Fibroblast of skin of scalp (primary cell): Measurements from ENCODE around the gene GNAZ.

Experiments
- DNase-seq: peaks from one replicate; pipeline ENCODE4 v3.0.0-alpha.2; 2013

GNAZ gene

DNA sequence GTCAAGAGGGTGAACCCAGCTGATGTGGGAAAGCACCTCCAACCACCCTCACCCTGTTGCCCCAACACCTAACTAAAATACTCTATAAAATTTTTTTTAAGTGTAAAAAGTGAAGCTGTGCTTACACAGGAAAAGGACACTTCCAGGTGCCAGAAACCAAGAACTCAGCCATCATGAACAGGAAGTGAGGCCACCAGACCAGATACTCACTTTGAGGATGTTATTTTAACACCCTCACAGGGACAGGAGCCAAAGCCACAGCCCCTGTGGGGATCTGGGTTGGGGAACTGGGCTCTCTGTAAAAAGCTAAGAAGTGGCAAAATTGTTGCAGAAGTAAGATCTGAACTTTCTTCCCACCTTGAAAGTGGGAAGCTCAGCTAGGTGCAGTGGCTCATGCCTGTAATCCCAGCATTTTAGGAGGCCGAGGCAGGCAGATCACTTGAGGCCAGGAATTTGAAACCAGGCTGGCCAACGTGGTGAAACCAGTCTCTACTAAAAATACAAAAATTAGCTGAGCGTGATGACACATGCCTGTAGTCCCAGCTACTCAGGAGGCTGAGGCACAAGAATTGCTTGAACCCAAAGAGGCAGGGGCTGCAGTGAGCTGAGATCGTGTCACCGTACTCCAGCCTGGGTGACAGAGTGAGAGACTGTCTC lies 67.7 kb downstream of the GNAZ start:
- DNase-seq = peak; percentile 34

DNA sequence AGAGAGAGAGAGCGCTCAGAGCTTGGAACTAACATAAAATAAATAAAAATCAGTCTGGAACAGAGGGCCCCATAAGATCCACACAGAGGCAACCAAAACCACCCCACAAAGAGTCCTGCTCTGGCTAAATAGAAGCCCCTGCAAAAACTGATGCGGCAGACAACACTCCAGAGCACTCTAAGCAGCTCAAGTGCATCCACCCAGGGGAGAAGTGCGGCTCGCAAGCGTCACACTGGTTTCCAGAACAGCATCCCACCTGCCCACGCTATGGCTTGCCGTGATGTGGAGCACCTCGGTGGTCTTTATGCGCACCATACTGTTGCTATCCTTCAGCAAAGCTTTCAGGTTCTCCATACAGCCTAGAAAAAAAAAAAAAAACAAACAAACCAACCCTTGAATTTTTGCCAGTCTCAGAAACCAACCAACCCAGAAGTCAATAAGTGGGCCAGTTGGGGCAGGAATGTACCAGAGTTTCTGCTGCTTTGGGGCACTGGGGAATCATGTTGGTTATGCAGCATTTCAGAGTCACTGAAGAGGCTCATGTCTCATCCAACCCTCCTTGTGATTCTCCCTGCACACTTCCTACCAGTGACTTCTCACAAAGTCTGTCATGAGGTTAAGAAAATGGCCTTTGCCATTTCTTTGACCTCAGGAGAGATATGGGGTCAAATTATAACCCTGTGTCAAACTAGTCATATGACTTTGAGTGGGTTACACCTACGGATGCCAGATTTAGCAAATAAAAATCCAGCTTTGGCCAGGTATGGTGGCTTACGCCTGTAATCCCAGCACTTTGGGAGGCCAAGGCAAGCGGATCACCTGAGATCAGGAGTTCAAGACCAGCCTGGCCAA lies 68.5 kb downstream of the GNAZ start:
- no peak for DNase-seq

DNA sequence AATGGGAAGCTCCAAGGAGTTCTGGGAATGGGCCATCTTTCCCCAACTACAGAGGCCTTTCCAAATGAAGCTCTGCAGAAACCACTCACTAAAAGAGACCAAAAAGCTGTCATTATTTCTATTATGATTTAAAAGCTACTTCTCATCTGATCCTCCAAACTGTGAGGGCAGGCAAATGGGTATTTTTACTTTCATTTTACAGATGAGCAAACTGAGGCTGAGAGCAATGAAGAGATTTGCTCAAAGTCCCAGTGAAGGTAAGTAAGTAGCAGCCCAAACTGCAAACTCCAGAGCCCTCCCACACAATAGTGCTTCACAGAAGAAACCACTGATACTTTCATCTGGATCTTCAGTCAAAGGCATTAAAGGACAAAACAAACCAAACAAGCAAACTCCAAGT lies 70.1 kb downstream of the GNAZ start:
- DNase-seq = no peak

DNA sequence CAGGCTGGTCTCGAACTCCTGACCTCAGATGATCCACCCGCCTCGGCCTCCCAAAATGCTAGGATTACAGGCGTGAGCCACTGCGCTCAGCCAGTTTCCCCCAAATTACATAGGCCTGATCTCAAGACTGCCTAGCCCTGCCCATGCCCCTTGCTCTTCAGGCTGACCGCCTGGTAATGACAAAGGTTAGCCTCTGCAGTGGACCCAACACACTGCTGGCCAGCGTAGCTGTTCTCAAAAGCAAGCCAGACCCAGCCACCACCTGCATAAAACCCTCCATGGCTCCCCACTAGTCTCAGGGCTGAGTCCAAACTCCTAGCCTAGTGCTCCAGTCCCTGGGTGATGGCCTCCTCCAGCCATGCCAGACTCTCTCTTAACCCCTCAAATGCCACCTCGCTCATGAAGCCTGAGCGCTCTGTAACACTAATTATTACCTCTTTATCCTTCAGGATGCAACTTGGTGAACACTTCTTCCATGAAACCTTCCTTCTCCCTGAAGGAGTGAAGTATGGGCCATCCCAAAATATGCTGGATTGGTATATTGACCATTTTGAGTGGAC lies 72.3 kb downstream of the GNAZ start:
- no peak for DNase-seq

GRCh38 chr22:23143119-23143518 lies 72.8 kb downstream of the GNAZ start:
- DNase-seq = no peak

- DNase-seq = no peak
These were observed 74.1 kb downstream of the GNAZ start for GRCh38 chr22:23144432-23144831.

GRCh38 chr22:23144932-23145877 lies 74.9 kb downstream of the GNAZ start, which contains the start of gene RAB36:
Gene RAB36 (plus strand): TSS chr22:23145477. CDS start chr22:23146617, 1,140 bp downstream.
- DNase-seq = peak; percentile 96

GRCh38 chr22:23145878-23146470 lies 75.7 kb downstream of the GNAZ start:
- DNase-seq = no peak

DNA sequence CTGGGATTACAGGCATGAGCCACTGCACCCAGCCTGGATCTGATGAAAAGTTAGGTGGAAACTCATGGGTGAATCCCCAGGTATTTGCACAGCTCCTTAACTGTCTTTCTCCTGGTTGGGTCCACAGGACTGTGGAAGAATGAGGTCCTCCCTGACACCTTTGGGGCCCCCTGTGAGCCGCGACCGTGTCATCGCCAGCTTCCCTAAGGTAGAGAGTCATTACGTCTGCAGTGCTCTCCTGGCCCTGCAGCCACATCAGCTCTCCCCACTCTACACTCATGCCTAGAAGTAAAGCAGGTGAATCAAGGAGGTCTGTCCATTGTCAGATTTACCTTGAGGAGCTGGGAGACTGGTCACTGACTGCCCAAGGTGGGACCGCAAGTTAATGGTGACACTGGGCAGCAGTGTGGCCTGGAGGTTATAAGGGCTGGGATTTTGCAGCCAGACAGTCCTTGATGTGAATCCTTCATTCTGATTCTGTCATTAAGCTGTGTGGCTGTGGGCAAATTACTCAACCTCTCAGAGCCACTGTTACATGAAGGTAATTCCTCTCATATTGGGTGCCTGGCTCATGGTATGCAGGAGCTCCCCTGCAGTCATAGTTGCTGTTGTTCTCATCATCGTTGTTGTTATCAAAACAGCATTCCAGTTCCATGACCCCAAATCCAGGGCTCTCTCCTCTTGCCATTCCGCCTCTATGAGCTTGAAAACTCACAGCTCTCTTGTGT lies 76.3 kb downstream of the GNAZ start:
- DNase-seq = no peak

- peak; percentile 9 for DNase-seq
These were observed 77.5 kb downstream of the GNAZ start for GRCh38 chr22:23147617-23148387.

- no peak for DNase-seq
These were observed 79.5 kb downstream of the GNAZ start for GRCh38 chr22:23149743-23150238.

DNA sequence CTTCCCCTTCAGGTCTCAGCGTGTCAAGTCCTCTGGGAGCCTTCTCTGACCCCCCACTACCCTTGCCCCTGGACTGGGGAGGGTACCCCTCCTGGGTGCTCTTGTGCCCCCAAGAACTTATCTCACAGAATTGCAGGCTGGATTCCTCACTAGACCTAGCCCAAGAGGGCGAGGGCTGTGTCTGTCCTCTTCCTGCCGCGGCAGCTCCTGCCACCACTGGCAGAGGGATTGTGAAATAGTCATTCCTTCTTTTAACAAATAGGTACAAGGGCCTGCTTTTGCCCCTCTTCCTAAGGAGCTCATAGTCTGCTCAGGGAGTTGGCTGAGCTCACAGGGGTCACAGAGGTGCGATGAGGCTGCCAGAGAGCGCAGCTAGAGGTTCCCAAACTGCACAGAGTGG lies 80.4 kb downstream of the GNAZ start:
- no peak for DNase-seq

- peak; percentile 21 for DNase-seq
These were observed 81.5 kb downstream of the GNAZ start for GRCh38 chr22:23151827-23152226.

GRCh38 chr22:23152238-23153114 lies 82.2 kb downstream of the GNAZ start:
- no peak for DNase-seq

GRCh38 chr22:23153994-23154393 lies 83.7 kb downstream of the GNAZ start:
- no peak for DNase-seq

DNA sequence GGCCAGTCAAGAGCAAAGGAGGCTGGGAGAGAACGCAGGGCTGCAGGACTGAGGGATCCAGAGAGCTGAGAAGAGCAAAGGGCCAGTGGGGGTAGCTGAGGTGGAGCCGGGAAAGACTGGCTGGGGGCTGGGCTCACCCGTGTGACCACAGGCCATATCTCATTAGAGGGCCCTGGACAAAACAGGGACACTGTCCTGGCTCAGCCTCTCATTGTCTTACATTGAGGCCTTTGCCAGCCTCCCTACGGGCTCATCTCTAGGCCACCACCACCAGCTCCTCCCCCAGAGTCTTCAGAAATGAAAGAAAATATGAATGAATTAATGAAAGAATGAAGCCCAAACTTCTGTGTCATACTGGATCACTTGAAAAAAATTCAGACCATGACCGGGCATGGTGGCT lies 84.1 kb downstream of the GNAZ start:
- no peak for DNase-seq

DNA sequence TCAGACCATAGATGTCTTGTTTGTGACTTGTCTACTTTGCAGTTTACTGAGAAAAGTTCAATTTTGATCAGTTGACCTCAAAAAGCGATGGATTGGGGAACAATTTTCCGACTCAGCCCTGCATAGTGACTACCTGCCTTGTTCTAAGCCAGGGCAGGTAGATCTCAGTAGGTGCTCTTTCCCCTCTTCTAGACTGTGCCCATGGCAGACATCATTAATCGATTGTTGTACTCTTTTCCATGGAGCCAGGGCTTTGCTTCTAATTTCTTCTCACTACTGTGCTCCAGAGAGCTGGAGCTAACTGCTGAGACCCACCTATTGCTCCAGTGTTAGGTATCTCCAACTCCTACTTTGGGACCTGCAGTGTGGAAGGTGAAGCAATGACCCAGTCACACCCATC lies 84.8 kb downstream of the GNAZ start:
- no peak for DNase-seq

- no peak for DNase-seq
These were observed 85.5 kb downstream of the GNAZ start for GRCh38 chr22:23155831-23156230.

GRCh38 chr22:23156286-23156685 lies 86.0 kb downstream of the GNAZ start:
- DNase-seq = no peak
